Prostate gland (tissue), 2 donors: ENCODE results near the gene SIRT3.

Source experiments
- POLR2A ChIP-seq: fragments of 450-650 bp; IDR thresholded peaks from one replicate; pipeline ENCODE4 v1.6.1; 2016; ENCODE audit warnings: antibody characterized with exemption, mild to moderate bottlenecking
- TF ChIP-seq, protein P1 (sequence below), 4 experiments: fragments of 200-600 bp in 2 of 4; fragments of 450-650 bp in 2 of 4; sonication (generic) in 2 of 4; IDR thresholded peaks; 1 replicate in 3 of 4; 2 replicates in 1 of 4; pipeline ENCODE4 v1.5.1; 2016 to 2019; ENCODE audit warnings: antibody characterized with exemption in 4 of 4, mild to moderate bottlenecking in 2 of 4, moderate library complexity in 2 of 4

GRCh38 chr11:215581-216037, 20.5 kb downstream of the SIRT3 start:
- TF ChIP-seq, protein P1, sequence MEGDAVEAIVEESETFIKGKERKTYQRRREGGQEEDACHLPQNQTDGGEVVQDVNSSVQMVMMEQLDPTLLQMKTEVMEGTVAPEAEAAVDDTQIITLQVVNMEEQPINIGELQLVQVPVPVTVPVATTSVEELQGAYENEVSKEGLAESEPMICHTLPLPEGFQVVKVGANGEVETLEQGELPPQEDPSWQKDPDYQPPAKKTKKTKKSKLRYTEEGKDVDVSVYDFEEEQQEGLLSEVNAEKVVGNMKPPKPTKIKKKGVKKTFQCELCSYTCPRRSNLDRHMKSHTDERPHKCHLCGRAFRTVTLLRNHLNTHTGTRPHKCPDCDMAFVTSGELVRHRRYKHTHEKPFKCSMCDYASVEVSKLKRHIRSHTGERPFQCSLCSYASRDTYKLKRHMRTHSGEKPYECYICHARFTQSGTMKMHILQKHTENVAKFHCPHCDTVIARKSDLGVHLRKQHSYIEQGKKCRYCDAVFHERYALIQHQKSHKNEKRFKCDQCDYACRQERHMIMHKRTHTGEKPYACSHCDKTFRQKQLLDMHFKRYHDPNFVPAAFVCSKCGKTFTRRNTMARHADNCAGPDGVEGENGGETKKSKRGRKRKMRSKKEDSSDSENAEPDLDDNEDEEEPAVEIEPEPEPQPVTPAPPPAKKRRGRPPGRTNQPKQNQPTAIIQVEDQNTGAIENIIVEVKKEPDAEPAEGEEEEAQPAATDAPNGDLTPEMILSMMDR (IDR thresholded peaks at IDR 0.05): no peak
- TF ChIP-seq POLR2A: no peak
